H1 (cell line): ENCODE results near the gene PLXNB3. TPM values are rescaled to one million over a fixed set of nuclear protein-coding genes. Genes with fewer than 3 reads are reported as not detected.

Source experiments
- CTCF ChIA-PET: fragments of 300-600 bp; sonication (Branson Sonifier 250); formaldehyde crosslinking; loops from one replicate; lab custom pipeline; 2021; ENCODE audit not compliant: partially characterized antibody; lab: Charles Lee
- POLR2A ChIA-PET: fragments of 300-600 bp; sonication (Branson Sonifier 250); formaldehyde crosslinking; loops from one replicate; lab custom pipeline; 2021; ENCODE audit warnings: inconsistent platforms; ENCODE audit not compliant: partially characterized antibody; lab: Charles Lee
- DNase-seq, 2 experiments: peaks; one replicate each; pipeline versions ENCODE4 v3.0.0 to v3.0.0-alpha.2; 2010 to 2022; ENCODE audit warnings: low spot score in 2 of 2, low read depth in 1 of 2, mixed read lengths in 1 of 2
- FAIRE-seq: peaks from 2 replicates; lab custom pipeline; 2011; peaks lifted over from hg19 to GRCh38; lab: Jason Lieb, UNC
- H2AFZ ChIP-seq: 2 replicates; pipeline ENCODE4 v1.8.1; 2012; ENCODE audit warnings: low read length, inconsistent platforms
- H2AK5ac ChIP-seq: 2 replicates; pipeline ENCODE4 v1.6.1; 2013; ENCODE audit warnings: low read depth, low read length
- H2BK120ac ChIP-seq: replicated peaks from 2 replicates; pipeline ENCODE3; 2013; ENCODE audit warnings: low read depth, low read length, inconsistent platforms
- H2BK12ac ChIP-seq: 2 replicates; pipeline ENCODE4 v1.6.1; 2013; ENCODE audit warnings: low read depth, low read length
- H2BK15ac ChIP-seq: 2 replicates; pipeline ENCODE4 v1.6.1; 2013; ENCODE audit warnings: low read length
- H2BK20ac ChIP-seq: 2 replicates; pipeline ENCODE4 v1.6.1; 2013; ENCODE audit warnings: low read length
- H2BK5ac ChIP-seq: 2 replicates; pipeline ENCODE4 v1.6.1; 2013; ENCODE audit warnings: low read depth, low read length
- H3K14ac ChIP-seq: 2 replicates; pipeline ENCODE4 v1.6.1; 2013; ENCODE audit warnings: inconsistent platforms; ENCODE audit not compliant: insufficient read length
- H3K18ac ChIP-seq: 2 replicates; pipeline ENCODE4 v1.6.1; 2013; ENCODE audit warnings: low read length; ENCODE audit errors: extremely low read depth
- H3K23ac ChIP-seq: 2 replicates; pipeline ENCODE4 v1.6.1; 2013; ENCODE audit warnings: inconsistent platforms; ENCODE audit not compliant: insufficient read length
- H3K23me2 ChIP-seq: 2 replicates; pipeline ENCODE4 v1.6.1; 2013; ENCODE audit warnings: low read depth, low read length
- H3K27ac ChIP-seq: 2 replicates; pipeline ENCODE4 v1.6.1; 2011; ENCODE audit warnings: low read depth, low read length, inconsistent platforms
- H3K27me3 ChIP-seq, 4 experiments: replicated peaks in 1 of 4; 1 replicate in 1 of 4; 2 replicates in 3 of 4; pipeline versions ENCODE4 v1.6.1 to v1.8.1; 2011 to 2013; ENCODE audit warnings: low read length in 3 of 4, mild to moderate bottlenecking in 3 of 4, inconsistent platforms in 2 of 4, mixed read lengths in 2 of 4, moderate library complexity in 1 of 4; ENCODE audit not compliant: control insufficient read depth in 3 of 4, insufficient read depth in 3 of 4; ENCODE audit errors: extremely low read depth in 1 of 4
- H3K36me3 ChIP-seq, 4 experiments: 2 replicates each; pipeline versions ENCODE4 v1.6.1 to v1.8.1; 2011 to 2013; ENCODE audit warnings: mild to moderate bottlenecking in 4 of 4, low read length in 3 of 4, moderate library complexity in 2 of 4, control low read depth in 1 of 4, inconsistent platforms in 1 of 4; ENCODE audit not compliant: insufficient read depth in 4 of 4, control insufficient read depth in 2 of 4
- H3K4ac ChIP-seq: replicated peaks from 2 replicates; pipeline ENCODE3; 2013; ENCODE audit warnings: low read length, low read depth, mixed read lengths, inconsistent platforms; ENCODE audit not compliant: insufficient read length
- H3K4me1 ChIP-seq, 4 experiments: replicated peaks in 1 of 4; 1 replicate in 1 of 4; 2 replicates in 3 of 4; pipeline versions ENCODE4 v1.6.1 to v1.8.1; 2011 to 2013; ENCODE audit warnings: low read length in 3 of 4, inconsistent platforms in 2 of 4, mixed read lengths in 1 of 4; ENCODE audit not compliant: insufficient read depth in 4 of 4, control insufficient read depth in 3 of 4
- H3K4me2 ChIP-seq, 2 experiments: 2 replicates each; pipeline versions ENCODE4 v1.6.1 to v1.8.1; 2011 to 2013; ENCODE audit warnings: low read depth in 2 of 2, low read length in 2 of 2, control low read depth in 1 of 2, inconsistent platforms in 1 of 2, mild to moderate bottlenecking in 1 of 2; ENCODE audit not compliant: insufficient read depth in 1 of 2
- H3K4me3 ChIP-seq, 4 experiments: fragments of 200-600, 300-600 bp in 1 of 4; sonication (generic), shearing (Covaris generic), sonication (Bioruptor Twin) in 1 of 4; 2 replicates each; pipeline versions ENCODE4 v1.5.1 to v1.8.1; 2011 to 2016; ENCODE audit warnings: low read length in 4 of 4, low read depth in 3 of 4, control low read depth in 2 of 4, inconsistent platforms in 2 of 4, mild to moderate bottlenecking in 2 of 4, mixed read lengths in 1 of 4, moderate library complexity in 1 of 4; ENCODE audit not compliant: insufficient read depth in 2 of 4; ENCODE audit errors: extremely low read depth in 1 of 4
- H3K56ac ChIP-seq: replicated peaks from 2 replicates; pipeline ENCODE3; 2013; ENCODE audit warnings: low read depth, mild to moderate bottlenecking, mixed read lengths, low read length, inconsistent platforms; ENCODE audit not compliant: insufficient read length
- H3K79me1 ChIP-seq: 2 replicates; pipeline ENCODE4 v1.6.1; 2013; ENCODE audit warnings: low read depth, low read length, control low read depth
- H3K79me2 ChIP-seq, 2 experiments: 2 replicates each; pipeline versions ENCODE4 v1.6.1 to v1.8.1; 2012 to 2013; ENCODE audit warnings: low read length in 2 of 2, mild to moderate bottlenecking in 2 of 2, inconsistent platforms in 1 of 2; ENCODE audit not compliant: insufficient read depth in 2 of 2, control insufficient read depth in 1 of 2
- H3K9ac ChIP-seq, 4 experiments: replicated peaks in 1 of 4; 1 replicate in 1 of 4; 2 replicates in 3 of 4; pipeline versions ENCODE4 v1.6.1 to v1.8.1; 2011 to 2013; ENCODE audit warnings: low read depth in 3 of 4, low read length in 3 of 4, control low read depth in 2 of 4, mild to moderate bottlenecking in 2 of 4, moderate library complexity in 2 of 4, inconsistent platforms in 1 of 4; ENCODE audit errors: extremely low read depth in 1 of 4
- H3K9me3 ChIP-seq, 2 experiments: 2 replicates each; pipeline versions ENCODE4 v1.6.1 to v1.8.1; 2012 to 2013; ENCODE audit warnings: mild to moderate bottlenecking in 2 of 2, moderate library complexity in 2 of 2, control low read depth in 1 of 2, inconsistent platforms in 1 of 2, low read depth in 1 of 2, low read length in 1 of 2, mixed read lengths in 1 of 2; ENCODE audit not compliant: insufficient read depth in 2 of 2
- H4K20me1 ChIP-seq, 2 experiments: replicated peaks in 1 of 2; 2 replicates each; pipeline versions ENCODE3 to v1.8.1; 2011 to 2013; ENCODE audit warnings: inconsistent platforms in 2 of 2, low read length in 2 of 2, mild to moderate bottlenecking in 1 of 2; ENCODE audit not compliant: insufficient read depth in 2 of 2, control insufficient read depth in 1 of 2
- H4K5ac ChIP-seq: 2 replicates; pipeline ENCODE4 v1.6.1; 2013; ENCODE audit warnings: low read length, low read depth, mixed read lengths, inconsistent platforms; ENCODE audit not compliant: insufficient read length
- H4K8ac ChIP-seq: 2 replicates; pipeline ENCODE4 v1.8.0; 2013; ENCODE audit warnings: mild to moderate bottlenecking, moderate library complexity, low read length, inconsistent platforms; ENCODE audit not compliant: insufficient read depth; ENCODE audit errors: extremely low read depth
- H4K91ac ChIP-seq: replicated peaks from 2 replicates; pipeline ENCODE3; 2013; ENCODE audit warnings: low read length, mixed read lengths, inconsistent platforms; ENCODE audit not compliant: insufficient read length
- ATF2 ChIP-seq: IDR thresholded peaks from 2 replicates; pipeline ENCODE4 v1.6.1; 2012; ENCODE audit warnings: low read length, inconsistent platforms
- BCL11A ChIP-seq, 2 experiments: IDR thresholded peaks; one replicate each; pipeline ENCODE4 v1.6.1; 2011; ENCODE audit warnings: low read depth in 2 of 2, low read length in 2 of 2, mild to moderate bottlenecking in 2 of 2
- CHD1 ChIP-seq: IDR thresholded peaks from 2 replicates; pipeline ENCODE4 v1.6.1; 2012; ENCODE audit warnings: low read depth, low read length, improper control_type of control experiment
- CHD2 ChIP-seq: IDR thresholded peaks from 2 replicates; pipeline ENCODE4 v1.6.1; 2012; ENCODE audit warnings: low read length, improper control_type of control experiment
- CTCF ChIP-seq, 3 experiments: IDR thresholded peaks; 1 replicate in 2 of 3; 2 replicates in 1 of 3; pipeline versions ENCODE4 v1.5.1 to v1.6.1; 2011; ENCODE audit warnings: low read length in 3 of 3, mild to moderate bottlenecking in 3 of 3, inconsistent platforms in 2 of 3, low read depth in 1 of 3, moderate library complexity in 1 of 3; ENCODE audit not compliant: insufficient read depth in 1 of 3; ENCODE audit errors: control extremely low read depth in 1 of 3
- GABPA ChIP-seq: IDR thresholded peaks from 2 replicates; pipeline ENCODE4 v1.6.1; 2011; ENCODE audit warnings: mild to moderate bottlenecking, low read length, moderate library complexity, borderline replicate concordance; ENCODE audit not compliant: insufficient read depth
- PHF8 ChIP-seq: fragments of 200-600 bp; sonication (generic); conservative IDR thresholded peaks from 2 replicates; pipeline ENCODE4 v1.7.1; 2012; ENCODE audit warnings: low read depth, mild to moderate bottlenecking, inconsistent platforms, low read length, moderate library complexity
- SIRT6 ChIP-seq: IDR thresholded peaks from one replicate; pipeline ENCODE4 v1.7.1; 2012; ENCODE audit warnings: low read length, inconsistent platforms
- WGBS, 2 experiments: shearing (Covaris generic) in 1 of 2; methylation state at CpG; one replicate each; pipeline versions ENCODE4 v1.1.6 to v1.1.7; 2013 to 2015; ENCODE audit warnings: low lambda C conversion rate in 2 of 2, mixed read lengths in 2 of 2, inconsistent platforms in 1 of 2, low coverage in 1 of 2, missing lambda C conversion rate in 1 of 2; ENCODE audit not compliant: insufficient replicate concordance in 2 of 2, insufficient coverage in 1 of 2, insufficient read length in 1 of 2; ENCODE audit errors: extremely low coverage in 1 of 2, missing lambda C conversion rate in 1 of 2; 5-methylcytosine and 5-hydroxymethylcytosine counted together
- polyA plus RNA-seq, 7 experiments: library from polyadenylated mRNA; depleted of rRNA in 3 of 7; stranded (reverse) in 5 of 7; unstranded in 2 of 7; fragments of >200 nt in 5 of 7; fragments of 200-250 nt in 2 of 7; gene quantifications; 1 replicate in 5 of 7; 2 replicates in 1 of 7; 4 replicates in 1 of 7; pipeline versions ENCODE4 v1.2.1 to v1.2.3, GENCODE V29; 2011 to 2013; ENCODE audit warnings: missing spikeins in 2 of 7, mixed read lengths in 2 of 7
- total RNA-seq: library from RNA; stranded (reverse); fragmentation: NEBNext Ultra II Directional; extraction: Animal tissue kit (Norgen Biotek cat#: 25700); gene quantifications from 2 replicates; pipeline ENCODE4 v1.2.1, GENCODE V29; 2021

Gene PLXNB3
- total and polyA plus RNA-seq, 2 of the 8 experiments (the other 6 are each of a cell fraction or from before 2014, with no cell fraction given): 1.2 to 2.7 TPM

- no peaks in the 10 kb centered on the region for H3K79me2 ChIP-seq
- H3K4ac ChIP-seq: no peak within 1 kb of the TSS
- H3K27ac ChIP-seq: no peak within 1 kb of the TSS
- no peak within 1 kb of the TSS for H2BK120ac ChIP-seq
- H2BK12ac ChIP-seq: no peak within 1 kb of the TSS
- H2AK5ac ChIP-seq: no peak within 1 kb of the TSS
- 95% methylated on average over 4 of the region's 52 CpGs; no CpG with 5 or more reads in 1 of the 2 experiments for WGBS, 2 experiments
- no peaks in the 10 kb centered on the region for H3K23me2 ChIP-seq
- peak within 1 kb of the TSS in 1 of 4 experiments; percentile 22; a peak in 2 of 7 replicates for H3K9ac ChIP-seq
- peak within 1 kb of the TSS; percentile 24; the same call in 1 of the 2 replicates for H2BK5ac ChIP-seq
- no peak within 1 kb of the TSS; the same call in 1 of the 2 replicates for H4K8ac ChIP-seq
- CTCF ChIA-PET: interaction anchor here (0.7 to 2.4 kb wide), 5 partner anchors 10 to 128 kb away, joined by 3 to 10 read pairs (median 4); partner anchors contain the start of genes PLXNB3 and PNCK
- H4K91ac ChIP-seq: no peak within 1 kb of the TSS
- no peak within 1 kb of the TSS for H2BK15ac ChIP-seq
- H3K9me3 ChIP-seq: no peaks in the 10 kb centered on the region
- no peak within 1 kb of the TSS for H3K23ac ChIP-seq
- no peaks in the 10 kb centered on the region for H4K20me1 ChIP-seq
- H3K79me1 ChIP-seq: no peaks in the 10 kb centered on the region
- no peaks in the 10 kb centered on the region for H3K27me3 ChIP-seq
- H3K14ac ChIP-seq: no peak within 1 kb of the TSS
- no peaks in the 10 kb centered on the region; a peak in 1 of 8 replicates for H3K36me3 ChIP-seq
- no peak within 1 kb of the TSS for H2BK20ac ChIP-seq
- H3K18ac ChIP-seq: no peak within 1 kb of the TSS
- H4K5ac ChIP-seq: no peak within 1 kb of the TSS
- no peak within 1 kb of the TSS for H3K56ac ChIP-seq
- no peak within 1 kb of the TSS for H3K4me3 ChIP-seq
- no peak within 1 kb of the TSS for H3K4me2 ChIP-seq
- H3K4me1 ChIP-seq: no peaks in the 10 kb centered on the region
- DNase-seq (no peak), FAIRE-seq (no peak)
- POLR2A ChIA-PET: interaction anchor here (0.9 to 1.7 kb wide), 2 partner anchors 13 to 191 kb away, joined by 3 to 10 read pairs; partner anchors contain the start of genes HCFC1, IDH3G and SSR4
- H2AFZ ChIP-seq: no peak within 1 kb of the TSS
- TF ChIP-seq ATF2: no peak
- no peak for TF ChIP-seq CTCF (IDR thresholded peaks at IDR 0.05; ENCODE audit: control extremely low read depth in 1 of 3, insufficient read depth in 1 of 3, low read depth in 1 of 3, low read length in 3 of 3)
- TF ChIP-seq GABPA: no peak
- no peak for TF ChIP-seq CHD1
- no peak for TF ChIP-seq PHF8
- no peak for TF ChIP-seq CHD2
- no peak for TF ChIP-seq BCL11A (IDR thresholded peaks at IDR 0.05; ENCODE audit: low read depth in 2 of 2, low read length in 2 of 2)
- TF ChIP-seq SIRT6: no peak
Observed at GRCh38 chrX:153780678-153781427, 16.8 kb downstream of the PLXNB3 start, which contains the start of gene SRPK3. Gene SRPK3 (plus strand): TSS chrX:153781041. CDS start chrX:153781087, 46 bp downstream.
